ENCODE measurements around the gene MED15. TPM values are rescaled to one million over a fixed set of nuclear protein-coding genes. Genes with fewer than 3 reads are reported as not detected.

The MED15 gene
- total and polyA plus RNA-seq, 2 of the 4 experiments (the other 2 are of a cell fraction) = 19.0 to 68.8 TPM

- no peak overlapping the region for H3K56ac ChIP-seq (ENCODE audit: extremely low read depth, insufficient read depth, low read length)
- no peak overlapping the region for H2BK5ac ChIP-seq (ENCODE audit: low read depth, low read length, poor library complexity, severe bottlenecking)
- no peak overlapping the region for H4K91ac ChIP-seq (ENCODE audit: insufficient read depth, low read depth, low read length)
- H3K36me3 ChIP-seq (ENCODE audit: control insufficient read depth, insufficient read depth, low read length) = peaks cover 28% of the 10 kb centered on the region
- H3K18ac ChIP-seq (ENCODE audit: low read depth, low read length) = no peak overlapping the region
- H3K4me1 ChIP-seq (ENCODE audit: control insufficient read depth, insufficient read depth, low read length) = peaks cover 16% of the 10 kb centered on the region
- peaks cover 26 to 67% of the 10 kb centered on the region in 2 experiments for H3K79me1 ChIP-seq (ENCODE audit: low read depth in 1 of 2, low read length in 2 of 2)
- H2BK15ac ChIP-seq (ENCODE audit: low read depth, low read length) = no peak overlapping the region
- ATAC-seq (ENCODE audit: low read depth) (no peak), DNase-seq (no peak)
- BruUV-seq (replicated peaks) = no TSS peak
- H3K9me3 ChIP-seq (ENCODE audit: control insufficient read depth, insufficient read depth, low read length) = no peaks in the 10 kb centered on the region
- no peak for TF ChIP-seq NFE2L2 (IDR thresholded peaks at IDR 0.05; ENCODE audit: low read depth, low read length)
- no peak for TF ChIP-seq USF2 (IDR thresholded peaks at IDR 0.05; ENCODE audit: low read depth, low read length)
- peaks cover 54% of the 10 kb centered on the region for H4K20me1 ChIP-seq (ENCODE audit: insufficient read depth, low read length)
- dilution Hi-C loops (cut with HindIII; ENCODE audit: low sequenced_read_pairs, unreplicated experiment) (no loop called here), in situ Hi-C loops (cut with MboI; ENCODE audit: low sequenced_read_pairs) (no loop called here), intact Hi-C loops (cut with micrococcal nuclease) (no loop called here)
- ChIA-PET CTCF (interaction anchor here (1.4 kb wide), 1 partner anchor 26 kb away, joined by 4 read pairs; no protein-coding TSS in a partner anchor), POLR2A (ENCODE audit: unreplicated experiment) (no interaction called here)
- no peak overlapping the region for H2AFZ ChIP-seq (replicated peaks; ENCODE audit: low read length, poor library complexity)
- no peak overlapping the region for H2BK120ac ChIP-seq (ENCODE audit: low read depth, low read length)
- no peak overlapping the region for H2AK5ac ChIP-seq (ENCODE audit: low read depth, low read length)
- no peak overlapping the region for H2AK9ac ChIP-seq (replicated peaks; ENCODE audit: low read depth, low read length, poor library complexity)
- H4K5ac ChIP-seq (ENCODE audit: low read depth, low read length) = no peak overlapping the region
- no peak overlapping the region for H3K4ac ChIP-seq (ENCODE audit: low read depth, low read length)
- no peak overlapping the region for H3K4me2 ChIP-seq (ENCODE audit: low read depth, low read length)
- no peak overlapping the region for H3K9ac ChIP-seq (ENCODE audit: low read depth, low read length)
- H2BK20ac ChIP-seq (ENCODE audit: low read depth, low read length) = no peak overlapping the region
- H3K27ac ChIP-seq (ENCODE audit: insufficient read depth, low read length) = no peak overlapping the region
- H3K9me1 ChIP-seq (ENCODE audit: insufficient read depth, low read length) = peaks cover 33% of the 10 kb centered on the region
- H3K14ac ChIP-seq (replicated peaks; ENCODE audit: low read depth, low read length) = no peak overlapping the region
- H4K8ac ChIP-seq (ENCODE audit: low read depth in 2 of 2, low read length in 2 of 2) = no peak overlapping the region
- H3K4me3 ChIP-seq (ENCODE audit: insufficient read depth, low read depth, low read length) = no peak overlapping the region
- no peak overlapping the region for H3K23ac ChIP-seq (ENCODE audit: low read depth, low read length)
- WGBS, 2 experiments (ENCODE audit: extremely low coverage in 2 of 2, insufficient read length in 1 of 2) = 100% methylated on average over 1 of the region's 3 CpGs; no CpG with 5 or more reads in 1 of the 2 experiments
- H3K27me3 ChIP-seq (ENCODE audit: control insufficient read depth, insufficient read depth, low read length) = no peaks in the 10 kb centered on the region
Measured at GRCh38 chr22:20537325-20537756, 29.9 kb downstream of the MED15 start.

Measured in IMR-90 (cell line).